Myocyte (in vitro differentiated cells): Measurements from ENCODE around the gene COL7A1. TPM values are rescaled to one million over a fixed set of nuclear protein-coding genes. Genes with fewer than 3 reads are reported as not detected.

ENCODE experiments used
- DNase-seq: peaks from one replicate; pipeline ENCODE4 v3.0.0-alpha.2; 2012; ENCODE audit warnings: low read depth
- polyA plus RNA-seq: library from polyadenylated mRNA; unstranded; fragments of >200 nt; gene quantifications from one replicate; pipeline ENCODE4 v1.2.1, GENCODE V29; 2012; ENCODE audit warnings: missing spikeins
- total RNA-seq: library from RNA; depleted of rRNA; stranded (reverse); fragments of >200 nt; gene quantifications from 2 replicates; pipeline ENCODE4 v1.2.3, GENCODE V29; 2014

COL7A1 gene
- total RNA-seq: 7.1 and 11.1 TPM in 2 replicates
- 13.4 TPM for polyA plus RNA-seq

DNA sequence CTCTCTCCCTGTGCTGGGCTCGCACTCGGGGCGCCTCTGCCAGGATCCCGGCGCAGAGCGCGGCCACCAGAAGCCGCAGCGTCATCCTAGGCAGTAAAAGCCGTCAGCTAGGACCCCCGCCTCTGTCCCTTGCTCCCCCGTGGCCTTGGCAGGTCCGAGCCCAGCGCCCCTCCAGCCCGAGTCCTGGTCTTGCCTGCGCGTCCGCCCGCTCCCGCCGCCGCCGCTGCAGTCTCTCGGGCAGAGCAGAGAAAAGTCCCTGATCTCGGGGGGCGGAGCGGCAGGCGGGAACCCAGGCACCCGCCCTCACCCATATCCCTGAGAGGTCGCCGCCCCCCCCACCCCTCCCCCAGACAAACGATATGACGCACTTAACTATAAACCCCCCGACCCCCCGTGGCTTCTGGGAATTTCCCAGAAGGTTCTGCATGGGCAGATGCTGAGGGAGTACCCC is at the start of gene COL7A1:
Gene COL7A1 (minus strand): TSS at position 255 of the 451 bp plus-strand sequence. CDS start 170 bp downstream, at position 85.
- no peak for DNase-seq

DNA sequence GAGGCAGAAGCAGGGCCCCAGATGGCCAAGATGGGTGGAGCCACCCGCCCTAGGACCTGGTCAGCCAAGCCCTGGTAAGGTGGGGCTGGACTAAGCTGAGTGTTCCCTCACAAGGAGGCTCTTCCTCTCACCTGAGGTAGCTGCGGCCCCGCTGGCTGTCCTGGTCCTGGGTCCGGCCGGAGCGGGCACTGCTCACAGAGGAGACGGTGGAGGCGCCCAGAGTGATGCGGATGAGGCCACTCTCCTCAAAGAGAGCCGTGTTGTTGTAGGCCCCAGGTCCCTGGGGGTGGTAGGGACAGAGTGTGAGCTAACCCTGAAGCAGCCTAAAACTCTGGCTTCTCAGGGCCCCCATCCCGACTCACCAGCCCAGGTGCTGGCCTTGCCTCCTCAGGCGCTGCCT is 47.5 kb upstream of the COL7A1 start:
- no peak for DNase-seq

DNA sequence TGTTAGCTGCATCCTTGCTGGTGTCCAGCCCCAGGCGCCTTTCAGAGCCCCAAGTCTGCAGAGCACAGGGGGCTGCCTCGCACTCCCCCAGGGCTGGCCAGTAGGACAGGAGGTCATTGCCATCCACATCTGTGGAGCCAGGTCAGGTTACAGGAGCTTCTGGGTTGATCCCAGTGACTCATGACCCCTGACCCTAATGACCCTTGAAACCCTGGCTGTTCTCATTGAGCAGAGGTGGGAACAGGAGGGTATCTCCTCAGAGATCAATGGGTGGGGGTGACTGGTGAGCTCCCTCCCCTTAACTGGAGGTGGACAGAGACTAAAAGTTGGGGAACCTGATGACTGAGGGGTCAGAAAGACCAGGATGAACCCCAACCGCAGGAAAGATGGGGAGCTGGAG is 46.3 kb upstream of the COL7A1 start:
- no peak for DNase-seq

DNA sequence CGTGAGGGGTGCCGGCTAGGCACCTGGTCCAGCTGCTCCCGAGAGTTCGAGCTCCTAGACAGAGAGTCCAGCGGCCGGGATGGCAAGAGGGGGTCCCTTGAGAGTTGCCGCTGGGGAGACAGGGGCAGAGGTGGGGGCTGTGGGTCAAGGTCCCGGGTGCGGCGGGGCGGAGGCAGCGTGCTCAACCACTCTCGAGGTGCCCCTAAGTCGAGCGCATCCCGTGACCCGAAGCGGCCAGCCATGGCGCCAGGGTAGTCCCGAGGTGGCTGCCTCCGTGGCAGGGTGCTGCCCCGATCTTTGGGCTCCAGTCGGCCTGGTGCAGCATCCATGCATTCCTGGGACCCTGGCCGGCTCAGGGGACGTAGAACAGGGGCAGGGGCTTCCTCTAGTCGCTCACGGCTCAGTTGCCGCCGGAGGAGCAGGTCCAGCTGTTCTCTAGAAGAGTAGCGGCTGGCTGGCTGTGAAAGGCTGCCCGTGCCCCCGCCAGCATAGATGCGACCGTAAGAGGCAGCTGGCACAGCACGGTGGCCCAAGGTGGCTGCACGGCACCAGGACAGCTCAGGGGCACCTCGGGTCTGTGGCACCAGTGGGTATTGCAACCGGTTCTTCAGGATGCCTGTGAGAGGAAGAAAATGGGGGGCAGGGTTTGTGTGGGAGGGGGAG is 44.9 kb upstream of the COL7A1 start:
- no peak for DNase-seq

DNA sequence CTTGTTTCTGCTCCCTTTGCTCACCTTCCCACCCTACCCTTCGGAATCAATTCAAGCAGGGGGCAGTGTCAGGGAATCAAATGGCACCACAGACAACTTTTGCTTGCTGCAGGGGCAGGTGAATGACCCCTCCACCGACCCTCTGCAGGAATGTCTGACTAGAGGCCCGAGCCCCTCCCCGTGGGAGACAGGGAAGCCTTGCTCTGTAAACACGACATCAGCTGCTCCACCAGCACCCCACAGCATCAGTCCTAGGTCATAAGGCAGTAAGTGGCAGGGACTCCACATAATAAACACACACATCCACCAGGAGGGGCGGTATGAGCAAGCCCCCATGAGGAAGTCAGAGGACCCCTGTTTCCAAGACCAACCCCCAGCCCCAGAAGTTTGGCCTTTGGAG is 42.2 kb upstream of the COL7A1 start:
- DNase-seq: no peak

DNA sequence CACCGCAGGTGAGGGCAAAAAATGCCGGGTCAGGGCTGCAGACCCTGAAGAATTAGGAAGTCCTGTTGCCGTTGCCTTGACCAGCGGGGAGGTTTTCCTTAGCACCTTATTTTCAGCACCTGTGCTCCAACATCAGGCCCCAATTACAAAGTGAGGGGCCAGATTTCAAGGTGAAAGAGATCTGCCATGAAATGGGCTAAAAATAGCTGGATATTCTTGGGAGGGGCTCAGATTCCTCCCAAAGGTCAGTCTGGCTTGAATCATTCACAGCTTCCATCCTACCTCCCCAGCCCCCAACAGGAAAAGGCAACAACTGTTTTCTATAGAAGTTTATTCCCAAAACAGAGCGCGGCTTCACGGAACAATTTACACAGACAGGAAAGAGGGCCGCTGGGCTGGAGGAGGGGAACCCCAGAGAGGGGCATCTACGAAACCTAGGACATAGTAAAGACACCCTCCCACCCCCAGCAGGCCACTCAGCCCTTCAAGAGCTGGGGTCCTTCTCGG is 41.1 kb upstream of the COL7A1 start:
- DNase-seq: no peak

DNA sequence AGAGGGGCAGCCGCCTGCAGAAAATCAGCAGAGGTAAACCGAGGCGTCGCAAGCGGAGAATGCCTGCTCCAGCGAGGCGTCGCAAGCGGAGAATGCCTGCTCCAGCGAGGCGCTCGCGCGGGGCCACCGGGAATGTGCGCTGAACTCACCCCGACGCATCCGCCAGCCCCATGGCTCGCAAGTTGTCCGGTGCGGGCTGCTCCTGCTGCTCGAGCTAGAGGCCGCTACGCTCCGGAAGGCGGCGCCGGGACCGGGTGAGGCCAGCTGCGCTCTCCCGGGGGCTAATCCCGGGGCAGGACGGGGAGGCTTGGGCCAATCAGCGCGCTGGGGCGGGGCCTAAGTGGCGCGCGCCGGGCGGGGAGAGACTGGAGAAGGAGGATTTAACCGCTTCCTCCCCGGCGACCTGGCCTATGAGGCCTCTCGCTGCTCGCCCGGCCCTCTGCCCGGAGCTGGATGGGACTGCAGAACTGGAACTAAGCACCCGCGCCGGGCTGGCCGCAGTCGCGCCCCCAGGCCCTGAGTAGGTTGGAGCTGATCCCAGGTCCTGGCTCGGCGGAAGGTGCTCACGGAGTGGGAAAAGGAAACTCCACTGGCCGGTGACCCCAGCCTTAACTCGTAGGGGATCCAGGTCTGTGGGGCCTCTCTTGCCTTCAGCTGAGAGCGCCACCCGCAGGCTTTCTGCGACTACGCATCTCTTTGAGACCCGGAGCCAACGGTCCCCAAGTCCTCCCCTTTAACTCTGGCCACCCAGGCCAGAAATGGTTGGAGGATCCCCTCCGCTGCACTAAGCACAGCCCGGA is 40.3 kb upstream of the COL7A1 start, which contains the start of gene SLC26A6:
Gene SLC26A6 (minus strand): TSS at position 240 of the 800 bp plus-strand sequence. CDS start 68 bp downstream, at position 172.
- peak; percentile 98 for DNase-seq

DNA sequence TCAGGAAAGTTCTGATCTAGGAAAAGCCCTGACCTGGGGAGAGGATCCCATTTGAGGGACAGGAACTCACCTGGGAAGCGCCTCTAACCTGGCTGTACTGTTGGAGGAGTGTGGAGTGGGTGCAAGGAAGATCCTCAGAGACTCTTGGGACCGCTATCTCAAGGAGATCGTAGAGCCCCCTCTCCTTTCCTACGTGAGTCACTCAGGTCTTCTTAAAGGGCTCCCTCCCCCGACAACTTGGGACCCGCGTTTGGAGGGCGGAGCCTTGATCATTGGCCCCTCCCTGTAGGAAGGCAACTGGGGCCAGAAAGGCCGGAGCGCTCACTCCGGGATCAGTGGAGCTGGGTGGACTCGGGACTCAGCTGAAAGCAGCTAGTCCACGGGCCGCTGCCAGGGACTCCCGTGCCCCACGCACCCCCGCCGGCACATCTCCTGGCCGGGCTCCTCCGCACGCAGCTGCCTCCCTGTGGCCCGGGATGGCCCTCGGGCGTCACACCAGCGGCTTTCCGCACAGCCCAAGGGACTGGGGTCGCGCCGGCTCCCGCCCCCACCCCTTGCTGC is 39.6 kb upstream of the COL7A1 start:
- DNase-seq: peak; percentile 73

DNA sequence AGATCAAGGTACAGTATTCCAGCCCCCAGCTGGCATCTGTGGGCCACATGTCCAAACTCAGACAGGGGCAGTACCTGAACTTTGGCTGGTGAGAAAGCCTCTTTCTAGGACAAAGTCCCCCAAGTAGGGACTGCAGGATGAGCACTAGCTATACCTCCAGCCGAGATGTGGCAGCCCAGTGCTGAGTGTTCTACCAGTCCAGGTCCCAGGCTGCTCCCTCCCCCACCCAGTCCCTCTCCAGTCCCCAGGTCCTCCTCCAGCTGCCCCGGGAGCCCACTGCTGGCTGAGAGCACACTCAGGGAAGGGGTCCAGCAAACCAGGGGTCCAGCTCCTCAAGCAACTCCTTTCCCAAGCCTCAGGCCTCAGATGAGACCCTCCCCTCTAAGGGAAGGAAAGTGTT is 38.6 kb upstream of the COL7A1 start:
- DNase-seq: no peak

DNA sequence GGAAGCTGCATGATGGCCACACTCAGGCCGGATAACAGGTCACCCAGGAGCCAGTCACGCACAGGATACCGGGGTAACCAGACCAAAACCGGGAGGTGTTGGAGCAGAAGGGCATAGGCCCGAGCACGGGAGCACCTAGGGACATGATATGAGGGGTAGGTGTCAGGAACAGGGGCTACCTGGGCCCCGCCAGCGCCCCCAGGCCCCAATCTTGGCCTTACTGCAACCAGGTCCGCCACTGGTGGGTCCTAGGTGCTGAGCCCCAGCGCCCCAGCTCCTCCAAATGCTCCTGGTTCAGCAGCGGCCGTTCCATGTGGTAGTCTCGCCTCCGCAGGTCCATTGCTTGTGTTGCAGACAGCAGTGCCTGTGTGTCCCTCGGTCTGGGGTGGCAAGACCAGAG is 38.1 kb upstream of the COL7A1 start:
- DNase-seq: no peak

DNA sequence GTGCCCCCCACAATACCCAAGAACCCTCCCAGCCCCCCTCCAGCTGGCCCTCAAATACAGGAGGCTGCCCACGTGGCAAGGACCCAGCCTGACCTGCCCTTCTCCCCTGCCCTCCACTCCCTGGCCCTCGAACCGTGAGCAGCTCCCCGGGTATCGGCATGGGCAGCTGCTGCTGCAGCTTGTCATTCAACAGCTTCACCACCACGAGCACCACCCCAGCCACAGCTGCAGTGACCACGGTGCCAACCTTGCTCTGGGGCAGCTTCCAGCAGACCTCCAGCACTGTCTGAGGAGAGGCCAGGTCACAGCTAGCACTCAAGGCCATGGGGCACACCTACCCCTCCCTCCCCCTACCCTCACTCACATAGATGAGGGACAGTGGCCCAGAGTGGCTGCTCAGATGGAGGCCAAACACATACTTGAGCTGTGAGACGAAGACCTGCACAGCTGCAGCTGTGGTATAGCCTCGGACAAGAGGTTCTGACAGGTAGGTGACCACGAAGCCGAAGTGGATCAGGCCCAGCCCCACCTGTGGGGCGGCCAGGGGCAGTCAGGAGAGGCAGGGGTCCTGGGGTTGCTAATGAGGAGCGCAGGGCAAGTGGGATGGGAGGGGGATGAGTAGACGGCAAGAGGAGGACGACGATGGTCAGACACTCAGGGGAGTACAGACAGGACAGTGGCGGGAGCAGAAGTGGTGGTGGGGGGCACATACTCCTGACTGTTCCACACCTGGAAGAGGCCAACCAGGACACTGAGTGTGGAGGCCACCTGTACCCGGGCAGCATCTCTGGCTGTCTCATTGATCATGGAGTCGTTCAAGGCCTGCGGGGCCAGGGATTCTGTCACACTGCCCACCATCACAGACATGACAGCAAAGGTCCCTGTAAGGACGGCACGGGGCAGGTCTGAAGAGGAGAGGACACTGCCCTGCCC is 36.7 kb upstream of the COL7A1 start:
- peak; percentile 93 for DNase-seq

DNA sequence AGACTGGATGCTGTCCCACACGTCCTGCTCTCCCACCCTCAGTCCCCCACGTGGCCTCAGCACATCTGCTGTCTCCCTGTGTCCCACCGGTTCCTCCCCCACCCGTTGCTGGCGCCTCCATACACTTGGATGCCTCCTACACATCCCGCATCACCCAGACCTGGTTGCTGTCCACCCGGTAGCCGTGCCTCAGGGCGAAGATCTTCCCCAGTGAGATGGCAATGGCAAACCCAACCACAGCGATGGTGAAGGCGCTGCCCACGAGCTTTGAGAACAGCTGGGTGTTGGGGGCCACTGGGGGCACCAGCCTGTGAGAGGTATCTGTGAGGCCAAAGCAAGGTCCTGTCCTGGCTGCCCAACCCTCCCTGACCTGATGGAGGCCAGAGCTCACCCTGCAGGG is 35.7 kb upstream of the COL7A1 start:
- DNase-seq: peak; percentile 55

DNA sequence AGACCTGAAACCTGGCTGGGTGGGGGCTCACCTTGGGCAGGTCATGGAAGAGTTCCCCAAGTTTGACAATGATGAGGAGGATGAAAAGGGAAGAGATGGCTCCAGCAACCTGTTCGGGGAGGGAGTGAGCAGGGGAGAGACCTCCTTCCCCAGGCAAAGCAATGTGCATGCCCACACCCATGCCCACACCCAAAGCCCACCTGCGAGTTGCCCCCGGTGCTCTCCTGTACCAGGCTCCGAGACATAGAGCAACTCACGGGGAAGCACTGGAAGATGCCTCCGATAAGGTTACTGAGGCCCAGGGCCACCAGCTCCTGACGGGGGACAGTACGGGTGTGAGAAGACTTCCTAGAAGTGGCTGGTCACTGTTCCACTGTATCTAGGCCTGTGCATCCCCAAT is 35.3 kb upstream of the COL7A1 start:
- DNase-seq: no peak

DNA sequence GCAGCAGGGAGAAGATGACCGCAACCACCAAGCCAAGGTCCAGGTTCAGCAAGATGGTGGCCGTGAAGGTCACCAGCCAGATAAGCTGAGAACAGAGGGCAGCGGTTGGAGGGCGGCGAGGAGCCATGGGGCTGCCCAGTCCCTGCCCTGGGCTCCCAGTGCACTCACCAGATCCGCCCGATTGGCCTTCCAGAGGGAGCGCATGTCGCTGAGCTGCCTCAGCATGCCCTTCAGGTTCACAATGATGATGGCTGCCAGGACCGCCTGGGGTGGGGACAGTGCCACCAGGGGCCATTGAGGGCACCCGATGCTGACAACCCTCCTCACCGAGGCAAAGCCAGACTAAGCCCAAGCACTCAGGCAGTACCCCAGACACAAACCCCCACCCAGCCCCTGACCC is 34.8 kb upstream of the COL7A1 start:
- no peak for DNase-seq

DNA sequence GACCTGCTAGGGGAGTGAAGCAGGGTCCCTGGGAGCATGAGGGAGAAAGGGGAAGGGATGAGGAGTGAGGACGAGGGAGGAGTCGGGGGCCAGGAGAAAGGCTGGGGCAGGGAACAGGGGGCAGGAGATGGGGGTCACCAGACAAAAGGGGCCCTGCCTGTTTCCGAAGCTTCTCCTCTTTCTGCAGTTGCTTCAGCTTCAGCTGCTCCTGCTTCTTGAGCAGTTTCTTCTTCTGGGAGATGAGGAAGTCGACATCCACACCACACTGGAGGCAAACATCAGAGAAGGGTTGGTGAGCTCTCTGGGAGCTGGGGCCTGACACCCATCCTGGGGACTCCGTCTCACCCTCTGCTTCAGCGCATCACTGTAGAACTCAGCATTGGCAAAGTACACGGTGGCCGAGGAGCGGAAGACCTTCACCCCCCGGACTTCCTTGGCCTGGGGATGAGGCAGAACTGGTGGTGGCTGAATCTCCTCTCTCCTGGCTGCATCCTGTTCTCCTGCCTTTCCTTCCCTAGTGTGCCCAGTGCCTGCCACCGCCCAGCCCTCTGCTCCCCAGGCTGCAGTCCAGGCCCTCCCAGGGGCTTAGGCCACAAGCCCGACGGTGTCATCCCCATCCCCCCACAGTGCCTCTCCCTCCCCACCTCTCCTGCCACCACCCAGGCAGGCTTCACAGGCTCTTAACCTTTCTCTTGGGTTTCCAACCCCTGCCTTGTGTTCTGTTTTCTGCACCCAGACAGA is 33.3 kb upstream of the COL7A1 start:
- no peak for DNase-seq

DNA sequence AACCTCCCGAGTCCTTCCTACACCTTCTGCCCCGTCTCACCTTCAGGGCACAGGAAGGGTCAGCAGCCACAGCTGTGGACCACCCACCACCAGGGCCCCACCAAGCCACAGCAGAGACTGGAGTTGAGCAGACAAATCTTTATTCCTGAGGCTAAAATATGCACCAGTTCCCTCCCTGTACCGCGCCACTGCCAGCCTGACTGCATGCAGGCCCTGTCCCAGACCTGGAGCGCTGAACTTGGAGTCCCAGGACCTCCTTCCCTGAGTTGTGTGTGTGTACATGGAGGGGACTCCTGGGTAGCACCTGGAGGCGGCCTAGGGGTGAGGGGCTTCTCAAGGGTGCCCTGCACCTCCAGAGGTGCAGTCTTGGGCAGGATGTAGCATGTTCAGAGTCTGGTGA is 30.5 kb upstream of the COL7A1 start:
- DNase-seq: no peak

DNA sequence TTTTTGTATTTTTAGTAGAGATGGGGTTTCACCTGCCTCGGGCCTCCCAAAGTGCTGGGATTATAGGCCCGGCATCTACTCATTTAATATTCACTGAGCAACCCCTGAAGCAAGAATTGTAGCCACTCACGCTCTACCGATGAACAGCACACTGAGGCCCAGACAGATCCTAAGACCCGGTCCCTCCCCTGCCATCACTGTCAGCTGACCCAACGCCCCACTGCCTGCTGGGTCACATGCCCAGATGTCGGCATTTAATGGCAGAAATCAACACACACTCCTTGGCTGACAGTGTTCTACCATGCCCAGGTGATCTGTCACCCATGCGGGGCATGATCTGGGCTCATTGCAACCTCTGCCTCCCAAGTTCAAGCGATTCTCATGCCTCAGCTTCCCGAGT is 29.6 kb upstream of the COL7A1 start:
- no peak for DNase-seq

DNA sequence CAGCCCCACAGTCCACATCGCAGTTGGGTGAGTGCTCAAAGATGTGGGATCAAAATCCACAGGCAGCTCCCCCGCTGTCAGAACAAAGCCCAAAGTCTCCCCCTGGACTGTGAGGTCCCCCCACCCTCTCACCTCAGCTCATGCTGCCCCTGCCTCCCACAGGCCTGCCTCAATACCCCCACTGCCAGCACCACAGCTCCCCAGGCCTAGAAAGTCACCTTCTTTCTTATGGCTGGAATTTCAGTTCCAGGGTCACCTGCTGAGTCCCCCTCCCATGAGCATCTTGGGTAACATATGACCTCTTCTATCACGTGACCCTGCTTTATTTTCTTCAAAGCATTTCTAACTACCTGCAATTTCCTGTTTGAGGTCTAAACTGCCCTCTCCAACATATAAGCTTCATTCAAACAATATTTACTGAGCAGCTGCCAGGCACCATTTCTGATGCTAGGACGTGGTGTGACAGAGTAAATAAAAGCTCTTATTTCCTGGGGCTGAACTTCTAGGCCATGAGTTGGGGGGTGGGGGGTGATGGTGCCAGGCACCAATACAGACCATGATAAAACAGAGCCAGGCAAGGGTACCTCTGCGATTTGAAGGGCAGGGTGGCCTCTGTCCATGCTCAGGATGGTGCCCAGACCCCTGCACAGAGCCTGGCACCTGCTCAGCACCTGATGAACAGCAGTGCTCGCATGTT is 28.9 kb upstream of the COL7A1 start:
- DNase-seq: no peak

DNA sequence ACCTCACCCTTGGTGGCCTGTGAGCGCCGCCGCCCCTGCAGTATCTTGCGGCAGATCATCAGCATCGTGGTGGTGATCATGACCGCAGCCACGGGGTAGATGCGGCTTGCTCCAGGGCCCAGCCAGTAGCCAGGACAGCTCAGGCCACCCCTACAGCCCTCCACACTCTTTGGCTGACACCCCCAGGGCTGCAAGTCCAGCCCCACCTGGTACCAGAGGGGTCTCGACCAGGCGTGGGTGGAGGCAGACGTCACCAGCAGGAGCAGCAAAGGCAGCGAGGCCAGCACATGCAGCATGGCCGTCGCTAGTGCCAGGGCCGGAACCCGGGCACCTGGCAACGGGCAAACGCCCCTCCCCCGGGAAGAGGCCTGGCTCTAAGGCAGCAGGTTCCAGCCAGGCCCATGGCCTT is 26.3 kb upstream of the COL7A1 start, which contains the start of gene TMEM89:
Gene TMEM89 (minus strand): TSS at position 309 of the 409 bp plus-strand sequence. CDS start 13 bp downstream, at position 296.
- DNase-seq: no peak
